BLaER1 treated with 17β-estradiol and CSF1 and Interleukin-3, amounts not matched to agents 10 nM and 100 nM (cell line): ENCODE results near the gene SEC61B.

Experiments used
- H3K27ac ChIP-seq, 11 experiments: shearing (Covaris generic); formaldehyde crosslinking; 2 replicates each; pipeline ENCODE4 v1.8.1; 2022
- H3K27me3 ChIP-seq, 11 experiments: shearing (Covaris generic); formaldehyde crosslinking; 2 replicates each; pipeline ENCODE4 v1.8.1; 2022
- H3K36me3 ChIP-seq, 11 experiments: shearing (Covaris generic); formaldehyde crosslinking; 2 replicates each; pipeline ENCODE4 v1.8.1; 2022
- H3K4me1 ChIP-seq, 10 experiments: shearing (Covaris generic); formaldehyde crosslinking; 2 replicates each; pipeline ENCODE4 v1.8.1; 2022
- H3K4me2 ChIP-seq, 11 experiments: shearing (Covaris generic); formaldehyde crosslinking; 2 replicates each; pipeline ENCODE4 v1.8.1; 2022
- H3K4me3 ChIP-seq, 10 experiments: shearing (Covaris generic); formaldehyde crosslinking; 2 replicates each; pipeline ENCODE4 v1.8.1; 2022
- H3K9ac ChIP-seq, 11 experiments: shearing (Covaris generic); formaldehyde crosslinking; 2 replicates each; pipeline ENCODE4 v1.8.1; 2022
- H3K9me3 ChIP-seq, 11 experiments: shearing (Covaris generic); formaldehyde crosslinking; replicated peaks in 1 of 11; 2 replicates each; pipeline ENCODE4 v1.8.1; 2022
- H4K20me1 ChIP-seq, 11 experiments: shearing (Covaris generic); formaldehyde crosslinking; 2 replicates each; pipeline ENCODE4 v1.8.1; 2022
- Cebpa-rat ChIP-seq, 11 experiments: shearing (Covaris generic); IDR thresholded peaks; 2 replicates each; pipeline ENCODE4 v1.8.1; 2022

SEC61B gene

GRCh38 chr9:99255651-99256050 is 33.6 kb downstream of the SEC61B start:
- Histone ChIP-seq H3K36me3 (no peaks in the 10 kb centered on the region), H3K9me3 (no peaks in the 10 kb centered on the region), H3K4me3 (no peak overlapping the region), H3K27ac (no peak overlapping the region), H3K9ac (no peak overlapping the region), H3K4me2 (no peak overlapping the region), H3K27me3 (no peaks in the 10 kb centered on the region), H4K20me1 (no peaks in the 10 kb centered on the region), H3K4me1 (peaks cover 0 to 17% (median 11%) of the 10 kb centered on the region in 10 experiments; a peak in 12 of 20 replicates)
- TF ChIP-seq Cebpa-rat (IDR thresholded peaks at IDR 0.05) = no peak

GRCh38 chr9:99257723-99258389 is 35.8 kb downstream of the SEC61B start:
- TF ChIP-seq Cebpa-rat (IDR thresholded peaks at IDR 0.05) = no peak
- no peak overlapping the region for H3K9ac ChIP-seq
- H3K4me1 ChIP-seq = peaks cover 0 to 17% (median 11%) of the 10 kb centered on the region in 10 experiments; a peak in 12 of 20 replicates
- H3K4me3 ChIP-seq = no peak overlapping the region
- H3K36me3 ChIP-seq = no peaks in the 10 kb centered on the region
- H3K27ac ChIP-seq = no peak overlapping the region
- no peaks in the 10 kb centered on the region for H3K27me3 ChIP-seq
- H3K9me3 ChIP-seq = no peaks in the 10 kb centered on the region
- no peak overlapping the region for H3K4me2 ChIP-seq
- no peaks in the 10 kb centered on the region for H4K20me1 ChIP-seq

GRCh38 chr9:99259231-99259918 is 37.3 kb downstream of the SEC61B start:
- H3K4me3 ChIP-seq = no peak overlapping the region
- no peak overlapping the region for H3K27ac ChIP-seq
- H3K9me3 ChIP-seq = no peaks in the 10 kb centered on the region
- no peaks in the 10 kb centered on the region for H3K36me3 ChIP-seq
- H3K4me2 ChIP-seq = peak overlapping the region in 2 of 11 experiments; percentile 1 to 8; a peak in 4 of 22 replicates
- TF ChIP-seq Cebpa-rat (IDR thresholded peaks at IDR 0.05) = no peak
- no peaks in the 10 kb centered on the region for H3K27me3 ChIP-seq
- H4K20me1 ChIP-seq = no peaks in the 10 kb centered on the region
- H3K4me1 ChIP-seq = peaks cover 0 to 9% (median 5%) of the 10 kb centered on the region in 10 experiments; a peak in 8 of 20 replicates
- peak overlapping the region in 1 of 11 experiments; percentile 6; a peak in 1 of 22 replicates for H3K9ac ChIP-seq

GRCh38 chr9:99261923-99262322 is 39.8 kb downstream of the SEC61B start:
- H3K4me1 ChIP-seq = peaks cover 0 to 17% (median 8%) of the 10 kb centered on the region in 10 experiments; a peak in 10 of 20 replicates
- H3K4me3 ChIP-seq = no peak overlapping the region
- no peaks in the 10 kb centered on the region for H3K27me3 ChIP-seq
- H3K4me2 ChIP-seq = no peak overlapping the region
- no peak for TF ChIP-seq Cebpa-rat (IDR thresholded peaks at IDR 0.05)
- H3K9me3 ChIP-seq = no peaks in the 10 kb centered on the region
- no peak overlapping the region for H3K27ac ChIP-seq
- no peak overlapping the region for H3K9ac ChIP-seq
- no peaks in the 10 kb centered on the region for H4K20me1 ChIP-seq
- H3K36me3 ChIP-seq = no peaks in the 10 kb centered on the region

GRCh38 chr9:99262949-99263418 is 40.9 kb downstream of the SEC61B start:
- Histone ChIP-seq H3K9ac (no peak overlapping the region), H3K27me3 (no peaks in the 10 kb centered on the region), H3K9me3 (no peaks in the 10 kb centered on the region), H3K36me3 (no peaks in the 10 kb centered on the region), H4K20me1 (no peaks in the 10 kb centered on the region), H3K4me3 (no peak overlapping the region), H3K4me2 (no peak overlapping the region), H3K4me1 (peaks cover 0 to 19% (median 8%) of the 10 kb centered on the region in 10 experiments; a peak in 10 of 20 replicates), H3K27ac (no peak overlapping the region)
- TF ChIP-seq Cebpa-rat (IDR thresholded peaks at IDR 0.05) = no peak

GRCh38 chr9:99264070-99264680 is 42.1 kb downstream of the SEC61B start:
- TF ChIP-seq Cebpa-rat (IDR thresholded peaks at IDR 0.05) = no peak
- no peak overlapping the region for H3K27ac ChIP-seq
- no peak overlapping the region for H3K4me2 ChIP-seq
- H3K9ac ChIP-seq = no peak overlapping the region
- no peaks in the 10 kb centered on the region for H3K9me3 ChIP-seq
- no peaks in the 10 kb centered on the region for H3K27me3 ChIP-seq
- no peaks in the 10 kb centered on the region for H3K36me3 ChIP-seq
- H4K20me1 ChIP-seq = no peaks in the 10 kb centered on the region
- H3K4me1 ChIP-seq = peaks cover 0 to 18% (median 8%) of the 10 kb centered on the region in 10 experiments; a peak in 10 of 20 replicates
- no peak overlapping the region for H3K4me3 ChIP-seq

- Histone ChIP-seq H3K4me2 (no peak overlapping the region), H3K9ac (no peak overlapping the region), H3K4me3 (no peak overlapping the region), H3K9me3 (no peaks in the 10 kb centered on the region), H3K36me3 (no peaks in the 10 kb centered on the region), H3K4me1 (peaks cover 0 to 10% (median 7%) of the 10 kb centered on the region in 10 experiments; a peak in 7 of 20 replicates), H4K20me1 (no peaks in the 10 kb centered on the region), H3K27me3 (no peaks in the 10 kb centered on the region), H3K27ac (no peak overlapping the region)
- no peak for TF ChIP-seq Cebpa-rat (IDR thresholded peaks at IDR 0.05)
These were observed 43.6 kb downstream of the SEC61B start for GRCh38 chr9:99265691-99266090.

GRCh38 chr9:99266255-99267023 is 44.4 kb downstream of the SEC61B start:
- Histone ChIP-seq H3K4me3 (no peak overlapping the region), H3K9ac (no peak overlapping the region), H3K4me1 (peaks cover 0 to 10% (median 7%) of the 10 kb centered on the region in 10 experiments; a peak in 7 of 20 replicates), H3K36me3 (no peaks in the 10 kb centered on the region), H3K27me3 (no peaks in the 10 kb centered on the region), H3K9me3 (no peaks in the 10 kb centered on the region), H3K27ac (no peak overlapping the region), H3K4me2 (peak overlapping the region; percentile 22 to 52 (median 43); a peak in 19 of 22 replicates), H4K20me1 (no peaks in the 10 kb centered on the region)
- no peak for TF ChIP-seq Cebpa-rat (IDR thresholded peaks at IDR 0.05)

GRCh38 chr9:99269416-99269815 is 47.3 kb downstream of the SEC61B start:
- no peaks in the 10 kb centered on the region for H3K27me3 ChIP-seq
- no peaks in the 10 kb centered on the region for H3K9me3 ChIP-seq
- H3K36me3 ChIP-seq = no peaks in the 10 kb centered on the region
- no peak overlapping the region for H3K27ac ChIP-seq
- no peak overlapping the region for H3K9ac ChIP-seq
- no peak overlapping the region for H3K4me2 ChIP-seq
- H3K4me1 ChIP-seq = peaks cover 0 to 10% (median 7%) of the 10 kb centered on the region in 10 experiments; a peak in 7 of 20 replicates
- no peaks in the 10 kb centered on the region for H4K20me1 ChIP-seq
- no peak overlapping the region for H3K4me3 ChIP-seq
- no peak for TF ChIP-seq Cebpa-rat (IDR thresholded peaks at IDR 0.05)
